Pancreas (tissue), 10 donors: ENCODE data around the gene GPR39. TPM values are rescaled to one million over a fixed set of nuclear protein-coding genes. Genes with fewer than 3 reads are reported as not detected.

Source experiments
- ATAC-seq, 4 donors: fragments of 200-7000 bp; cut with Tn5 transposase; one replicate each; pipeline versions ENCODE4 v1.8.0 to v1.9.1; 2020; ENCODE audit warnings: mild to moderate bottlenecking in 4 of 4, moderate library complexity in 4 of 4
- DNase-seq, 6 donors: peaks; one replicate each; pipeline ENCODE4 v3.0.0-alpha.2; 2020
- FAIRE-seq: peaks from 2 replicates; lab custom pipeline; 2012; peaks lifted over from hg19 to GRCh38; lab: Jason Lieb, UNC
- H3K27ac ChIP-seq, 4 donors: fragments of 200-600 bp; sonication (generic); 1 replicate in 3 of 4; 2 replicates in 1 of 4; pipeline versions ENCODE4 v1.5.0 to v1.8.0; 2020
- H3K27me3 ChIP-seq, 4 donors: fragments of 200-600 bp; one replicate each; pipeline ENCODE4 v1.8.0; 2021
- H3K36me3 ChIP-seq, 3 donors: fragments of 200-600 bp; sonication (generic) in 1 of 3; one replicate each; pipeline versions ENCODE4 v1.5.0 to v1.8.0; 2020 to 2021
- H3K4me1 ChIP-seq, 3 donors: fragments of 200-600 bp; one replicate each; pipeline ENCODE4 v1.8.0; 2021
- H3K4me3 ChIP-seq, 4 donors: fragments of 200-600 bp; sonication (generic) in 2 of 4; one replicate each; pipeline versions ENCODE4 v1.5.0 to v1.8.0; 2020 to 2021
- H3K9me3 ChIP-seq, 4 donors: fragments of 200-600 bp; one replicate each; pipeline ENCODE4 v1.8.0; 2021
- CTCF ChIP-seq, 4 donors: fragments of 200-600 bp; sonication (generic) in 3 of 4; IDR thresholded peaks; one replicate each; pipeline versions ENCODE4 v1.5.0 to v1.8.0; 2021; ENCODE audit warnings: antibody characterized with exemption in 4 of 4
- WGBS, 2 donors: extraction: QIAGEN DNeasy Blood & Tissue Kit; methylation state at CpG; one replicate each; pipeline ENCODE4 v1.1.7; 2013; 5-methylcytosine and 5-hydroxymethylcytosine counted together
- intact Hi-C, 3 donors: fragments of 100-400 bp; cut with DNase I; formaldehyde crosslinking; loops; one replicate each; pipeline versions ENCODE4 v1.11.1 to v1.14.2; 2022
- polyA plus RNA-seq, 2 donors: library from polyadenylated mRNA; stranded (reverse); fragments of 200-250 nt; gene quantifications; one replicate each; pipeline ENCODE4 v1.2.3, GENCODE V29; 2013
- total RNA-seq, 6 donors: library from RNA; stranded (reverse); fragmentation: NEBNext Ultra II Directional in 4 of 6; extraction: Animal tissue kit (Norgen Biotek cat#: 25700) in 4 of 6; gene quantifications; one replicate each; pipeline versions ENCODE4 v1.2.1 to v1.2.4, GENCODE V29; 2021 to 2023
- donor health status: healthy with polysubstance abuse.
- donor health status: DM: no; HTN: no; CAD: no; lungs with moderate emphysema.
- donor health status: DM: no; HTN: no; CAD: no.
- donor health status: control.
- donor health status: control.
- donor health status: Bipolar disorder and iron deficiency.
- donor health status: DM: yes; HTN: yes; CAD: no.
- donor health status: DM: no; HTN: no; CAD: no.
- donor health status: DM: no; HTN: no; CAD: no.
- donor health status: DM: yes; HTN: yes; CAD: no.

The GPR39 gene
- total and polyA plus RNA-seq, 8 donors: 2.3 to 8.1 (median 3.9) TPM

GRCh38 chr2:132550946-132551345 lies 134.3 kb downstream of the GPR39 start:
- ATAC-seq: no peak
- Histone ChIP-seq H3K4me3 (no peak overlapping the region), H3K9me3 (no peaks in the 10 kb centered on the region), H3K27ac (no peak overlapping the region), H3K36me3 (no peaks in the 10 kb centered on the region), H3K27me3 (no peaks in the 10 kb centered on the region), H3K4me1 (no peaks in the 10 kb centered on the region)
- intact Hi-C loops: no loop called here
- no peak for DNase-seq
- WGBS, 2 donors: 55 to 58% methylated on average over 2 of the region's 2 CpGs
- FAIRE-seq: no peak
- no peak for TF ChIP-seq CTCF (IDR thresholded peaks at IDR 0.05)

- no peak overlapping the region for H3K27ac ChIP-seq
- H3K27me3 ChIP-seq: no peaks in the 10 kb centered on the region
- ATAC-seq: no peak
- intact Hi-C loops: no loop called here
- TF ChIP-seq CTCF (IDR thresholded peaks at IDR 0.05): no peak
- H3K9me3 ChIP-seq: no peaks in the 10 kb centered on the region
- H3K36me3 ChIP-seq: no peaks in the 10 kb centered on the region
- FAIRE-seq: no peak
- DNase-seq: no peak
- WGBS, 2 donors: 63 to 74% methylated on average over 9 of the region's 9 CpGs
- H3K4me3 ChIP-seq: no peak overlapping the region
- peaks cover 0 to 3% (median 0%) of the 10 kb centered on the region in 3 donors for H3K4me1 ChIP-seq
Measured at GRCh38 chr2:132557694-132558093, 141.1 kb downstream of the GPR39 start.

GRCh38 chr2:132559326-132559725 lies 142.7 kb downstream of the GPR39 start:
- H3K9me3 ChIP-seq: no peaks in the 10 kb centered on the region
- TF ChIP-seq CTCF (IDR thresholded peaks at IDR 0.05): no peak
- intact Hi-C loops: no loop called here
- FAIRE-seq (no peak), ATAC-seq (no peak), DNase-seq (no peak)
- H3K27me3 ChIP-seq: no peaks in the 10 kb centered on the region
- peaks cover 0 to 9% (median 0%) of the 10 kb centered on the region in 3 donors for H3K4me1 ChIP-seq
- no peak overlapping the region for H3K4me3 ChIP-seq
- H3K27ac ChIP-seq: no peak overlapping the region
- no peaks in the 10 kb centered on the region for H3K36me3 ChIP-seq
- 93 to 95% methylated on average over 12 of the region's 12 CpGs for WGBS, 2 donors

- intact Hi-C loops: no loop called here
- Histone ChIP-seq H3K4me1 (peaks cover 0 to 9% (median 0%) of the 10 kb centered on the region in 3 donors), H3K27me3 (no peaks in the 10 kb centered on the region), H3K4me3 (no peak overlapping the region), H3K27ac (no peak overlapping the region), H3K36me3 (no peaks in the 10 kb centered on the region), H3K9me3 (no peaks in the 10 kb centered on the region)
- no peak for DNase-seq
- no peak for TF ChIP-seq CTCF (IDR thresholded peaks at IDR 0.05)
- FAIRE-seq: no peak
- no peak for ATAC-seq
- WGBS, 2 donors: 96 to 100% methylated on average over 2 of the region's 2 CpGs
Measured at GRCh38 chr2:132559921-132560320, 143.3 kb downstream of the GPR39 start.

- ATAC-seq: peak; percentile 23 to 40 (median 38)
- no peak for FAIRE-seq
- peak overlapping the region in 1 of 4 donors; percentile 10 for H3K27ac ChIP-seq
- no peaks in the 10 kb centered on the region for H3K9me3 ChIP-seq
- H3K4me1 ChIP-seq: peaks cover 0 to 9% (median 0%) of the 10 kb centered on the region in 3 donors
- peak in 3 of 6 donors; percentile 17 to 59 (median 24) for DNase-seq
- H3K27me3 ChIP-seq: no peaks in the 10 kb centered on the region
- intact Hi-C loops: no loop called here
- H3K4me3 ChIP-seq: no peak overlapping the region
- TF ChIP-seq CTCF (IDR thresholded peaks at IDR 0.05): no peak
- H3K36me3 ChIP-seq: no peaks in the 10 kb centered on the region
- 56 to 62% methylated on average over 2 of the region's 2 CpGs for WGBS, 2 donors
Measured at GRCh38 chr2:132560562-132560961, 144.0 kb downstream of the GPR39 start.
